ENCODE measurements around the gene CATSPERE.

GRCh38 chr1:244678697-244679096 lies 217.6 kb downstream of the CATSPERE start:
- TF ChIP-seq, protein P1, sequence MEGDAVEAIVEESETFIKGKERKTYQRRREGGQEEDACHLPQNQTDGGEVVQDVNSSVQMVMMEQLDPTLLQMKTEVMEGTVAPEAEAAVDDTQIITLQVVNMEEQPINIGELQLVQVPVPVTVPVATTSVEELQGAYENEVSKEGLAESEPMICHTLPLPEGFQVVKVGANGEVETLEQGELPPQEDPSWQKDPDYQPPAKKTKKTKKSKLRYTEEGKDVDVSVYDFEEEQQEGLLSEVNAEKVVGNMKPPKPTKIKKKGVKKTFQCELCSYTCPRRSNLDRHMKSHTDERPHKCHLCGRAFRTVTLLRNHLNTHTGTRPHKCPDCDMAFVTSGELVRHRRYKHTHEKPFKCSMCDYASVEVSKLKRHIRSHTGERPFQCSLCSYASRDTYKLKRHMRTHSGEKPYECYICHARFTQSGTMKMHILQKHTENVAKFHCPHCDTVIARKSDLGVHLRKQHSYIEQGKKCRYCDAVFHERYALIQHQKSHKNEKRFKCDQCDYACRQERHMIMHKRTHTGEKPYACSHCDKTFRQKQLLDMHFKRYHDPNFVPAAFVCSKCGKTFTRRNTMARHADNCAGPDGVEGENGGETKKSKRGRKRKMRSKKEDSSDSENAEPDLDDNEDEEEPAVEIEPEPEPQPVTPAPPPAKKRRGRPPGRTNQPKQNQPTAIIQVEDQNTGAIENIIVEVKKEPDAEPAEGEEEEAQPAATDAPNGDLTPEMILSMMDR (IDR thresholded peaks at IDR 0.05) = no peak
- TF ChIP-seq POLR2AphosphoS5 (IDR thresholded peaks at IDR 0.05) (no peak), POLR2A (IDR thresholded peaks at IDR 0.05) (no peak)

All from breast epithelium (tissue), 3 donors.